ENCODE measurements around the gene ZCCHC17.

Gene ZCCHC17

GRCh38 chr1:31412205-31412604 lies 115.4 kb downstream of the ZCCHC17 start:
- Histone ChIP-seq H4K20me1 (ENCODE audit: insufficient read depth, low read length) (no peaks in the 10 kb centered on the region), H3K27ac (ENCODE audit: low read length) (no peak overlapping the region), H3K4me2 (ENCODE audit: low read length) (no peak overlapping the region), H3K27me3 (ENCODE audit: low read depth, low read length) (peaks cover 8% of the 10 kb centered on the region), H3K4me1 (ENCODE audit: low read length) (peaks cover 1% of the 10 kb centered on the region; the same call in 1 of the 2 replicates), H3K9me3 (ENCODE audit: insufficient read depth, low read length) (no peaks in the 10 kb centered on the region), H3K36me3 (replicated peaks; ENCODE audit: low read depth, low read length) (no peaks in the 10 kb centered on the region), H3K4me3 (ENCODE audit: low read length) (no peak overlapping the region), H3K9ac (ENCODE audit: low read length) (no peak overlapping the region), H3K79me2 (ENCODE audit: low read length) (no peaks in the 10 kb centered on the region), H2AFZ (ENCODE audit: low read depth, low read length) (no peak overlapping the region)
- no peak for TF ChIP-seq CTCF (IDR thresholded peaks at IDR 0.05; ENCODE audit: low read depth, low read length)
- TF ChIP-seq EZH2phosphoT487 (IDR thresholded peaks at IDR 0.05; ENCODE audit: low read depth): no peak

- H3K4me2 ChIP-seq (ENCODE audit: low read length): peak within 1 kb of the TSS; percentile 94
- no peaks in the 10 kb centered on the region for H3K79me2 ChIP-seq (ENCODE audit: low read length)
- H3K4me1 ChIP-seq (ENCODE audit: low read length): peaks cover 2% of the 10 kb centered on the region; the same call in 1 of the 2 replicates
- H3K27me3 ChIP-seq (ENCODE audit: low read depth, low read length): peaks cover 8% of the 10 kb centered on the region
- H3K9me3 ChIP-seq (ENCODE audit: insufficient read depth, low read length): no peaks in the 10 kb centered on the region
- no peaks in the 10 kb centered on the region for H4K20me1 ChIP-seq (ENCODE audit: insufficient read depth, low read length)
- H2AFZ ChIP-seq (ENCODE audit: low read depth, low read length): peak within 1 kb of the TSS; percentile 83; the same call in 1 of the 2 replicates
- H3K9ac ChIP-seq (ENCODE audit: low read length): peak within 1 kb of the TSS; percentile 74
- TF ChIP-seq EZH2phosphoT487 (IDR thresholded peaks at IDR 0.05; ENCODE audit: low read depth) (no peak), CTCF (IDR thresholded peaks at IDR 0.05; ENCODE audit: low read depth, low read length) (no peak)
- H3K36me3 ChIP-seq (replicated peaks; ENCODE audit: low read depth, low read length): no peaks in the 10 kb centered on the region
- no peak within 1 kb of the TSS for H3K27ac ChIP-seq (ENCODE audit: low read length)
- peak within 1 kb of the TSS; percentile 93 for H3K4me3 ChIP-seq (ENCODE audit: low read length)
Observed at GRCh38 chr1:31412732-31413404, 116.0 kb downstream of the ZCCHC17 start, which contains the start of gene SERINC2. SERINC2 (plus strand) TSS chr1:31413213; CDS start chr1:31413266, 53 bp downstream.

GRCh38 chr1:31413405-31414001 lies 116.7 kb downstream of the ZCCHC17 start:
- TF ChIP-seq EZH2phosphoT487 (IDR thresholded peaks at IDR 0.05; ENCODE audit: low read depth) (no peak), CTCF (IDR thresholded peaks at IDR 0.05; ENCODE audit: low read depth, low read length) (no peak)
- no peaks in the 10 kb centered on the region for H4K20me1 ChIP-seq (ENCODE audit: insufficient read depth, low read length)
- H3K9ac ChIP-seq (ENCODE audit: low read length): peak overlapping the region; percentile 74
- H3K36me3 ChIP-seq (replicated peaks; ENCODE audit: low read depth, low read length): no peaks in the 10 kb centered on the region
- no peaks in the 10 kb centered on the region for H3K9me3 ChIP-seq (ENCODE audit: insufficient read depth, low read length)
- no peaks in the 10 kb centered on the region for H3K79me2 ChIP-seq (ENCODE audit: low read length)
- H3K27ac ChIP-seq (ENCODE audit: low read length): no peak overlapping the region
- peaks cover 2% of the 10 kb centered on the region; the same call in 1 of the 2 replicates for H3K4me1 ChIP-seq (ENCODE audit: low read length)
- peaks cover 8% of the 10 kb centered on the region for H3K27me3 ChIP-seq (ENCODE audit: low read depth, low read length)
- H2AFZ ChIP-seq (ENCODE audit: low read depth, low read length): peak overlapping the region; percentile 83; the same call in 1 of the 2 replicates
- peak overlapping the region; percentile 93 for H3K4me3 ChIP-seq (ENCODE audit: low read length)
- H3K4me2 ChIP-seq (ENCODE audit: low read length): peak overlapping the region; percentile 94
